Loucy (cell line): ENCODE measurements around the gene RAET1G.
A peak's percentile ranks its signal among the peaks of the same experiment; 100 is the strongest.

ENCODE experiments used
- H2AFZ ChIP-seq: fragments of 200-600 bp; sonication (generic); 2 replicates; pipeline ENCODE4 v1.6.0; 2016; ENCODE audit warnings: antibody characterized with exemption, mild to moderate bottlenecking, low read length, moderate library complexity
- H3F3A ChIP-seq: fragments of 200-600 bp; 2 replicates; pipeline ENCODE4 v1.6.0; 2016; ENCODE audit warnings: antibody characterized with exemption, low read depth, mild to moderate bottlenecking
- H3K27me3 ChIP-seq: fragments of 200-600 bp; sonication (generic); 2 replicates; pipeline ENCODE4 v1.6.1; 2014; ENCODE audit warnings: low read length, mild to moderate bottlenecking; ENCODE audit not compliant: insufficient read depth, poor library complexity, severe bottlenecking
- H3K36me3 ChIP-seq: fragments of 200-600 bp; sonication (generic); 2 replicates; pipeline ENCODE4 v1.6.1; 2016; ENCODE audit warnings: low read length; ENCODE audit not compliant: insufficient read depth
- H3K4me1 ChIP-seq: fragments of 200-600 bp; sonication (generic); 2 replicates; pipeline ENCODE4 v1.5.1; 2014; ENCODE audit warnings: low read length, mild to moderate bottlenecking; ENCODE audit not compliant: insufficient read depth, poor library complexity, severe bottlenecking
- H3K4me2 ChIP-seq: fragments of 200-600 bp; sonication (generic); 2 replicates; pipeline ENCODE4 v1.6.0; 2014; ENCODE audit warnings: antibody characterized with exemption, low read length, low read depth, mild to moderate bottlenecking; ENCODE audit not compliant: poor library complexity, severe bottlenecking
- H3K4me3 ChIP-seq: fragments of 200-600 bp; sonication (generic); 2 replicates; pipeline ENCODE4 v1.5.1; 2014; ENCODE audit warnings: low read length, mild to moderate bottlenecking, mixed read lengths; ENCODE audit not compliant: poor library complexity, severe bottlenecking
- H3K79me2 ChIP-seq: fragments of 200-600 bp; sonication (generic); 2 replicates; pipeline ENCODE4 v1.6.1; 2014; ENCODE audit warnings: low read length; ENCODE audit not compliant: insufficient read depth
- H3K9ac ChIP-seq: fragments of 200-600 bp; sonication (generic); 2 replicates; pipeline ENCODE4 v1.6.0; 2014; ENCODE audit warnings: mild to moderate bottlenecking, low read depth, low read length, moderate library complexity; ENCODE audit not compliant: poor library complexity, severe bottlenecking
- H3K9me2 ChIP-seq: fragments of 200-600 bp; sonication (generic); replicated peaks from 2 replicates; pipeline ENCODE4 v1.6.1; 2016; ENCODE audit warnings: low read depth, low read length, mixed read lengths
- H3K9me3 ChIP-seq: fragments of 200-600 bp; sonication (generic); 2 replicates; pipeline ENCODE4 v1.6.1; 2014; ENCODE audit warnings: mild to moderate bottlenecking, antibody characterized with exemption, low read length, low read depth; ENCODE audit not compliant: insufficient read depth
- H4K20me1 ChIP-seq: fragments of 200-600 bp; sonication (generic); 2 replicates; pipeline ENCODE4 v1.6.0; 2014; ENCODE audit warnings: antibody characterized with exemption, low read length, mild to moderate bottlenecking; ENCODE audit not compliant: insufficient read depth, poor library complexity, severe bottlenecking
- EZH2phosphoT487 ChIP-seq: fragments of 200-600 bp; IDR thresholded peaks from 2 replicates; pipeline ENCODE4 v1.6.1; 2018; ENCODE audit warnings: antibody characterized with exemption, mild to moderate bottlenecking, moderate library complexity, borderline replicate concordance
- TF ChIP-seq, protein P1 (sequence below): fragments of 200-600 bp; sonication (generic); conservative IDR thresholded peaks from 2 replicates; pipeline ENCODE4 v1.5.1; 2014; ENCODE audit warnings: mild to moderate bottlenecking, antibody characterized with exemption, low read length

RAET1G gene

DNA sequence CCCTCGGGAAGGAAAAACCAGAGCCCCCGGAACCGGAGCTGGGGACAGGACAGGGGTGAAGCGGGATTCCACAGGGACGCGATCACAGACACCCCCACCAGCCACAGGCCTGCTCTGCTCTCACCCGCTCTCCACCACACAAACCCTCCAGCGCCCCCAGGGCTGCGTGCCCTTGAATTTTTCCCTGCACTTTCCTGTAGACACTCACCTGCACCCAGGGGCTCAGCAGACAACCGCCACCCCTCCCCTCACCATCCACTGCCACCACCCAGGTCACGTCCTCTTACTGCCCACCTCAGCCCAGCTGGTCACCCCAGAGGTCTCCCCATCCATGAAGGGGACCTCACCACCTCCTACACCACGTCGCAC lies 19.5 kb upstream of the RAET1G start:
- Histone ChIP-seq H2AFZ (peak overlapping the region; percentile 89), H3K36me3 (no peaks in the 10 kb centered on the region), H3K9me3 (no peaks in the 10 kb centered on the region), H3K4me2 (peak overlapping the region; percentile 80), H3K79me2 (peaks cover 7% of the 10 kb centered on the region; the same call in 1 of the 2 replicates), H3F3A (no peaks in the 10 kb centered on the region), H4K20me1 (no peaks in the 10 kb centered on the region), H3K27me3 (no peaks in the 10 kb centered on the region), H3K9me2 (no peaks in the 10 kb centered on the region), H3K4me1 (peaks cover 4% of the 10 kb centered on the region), H3K9ac (peak overlapping the region; percentile 80), H3K4me3 (peak overlapping the region; percentile 91)
- TF ChIP-seq, protein P1, sequence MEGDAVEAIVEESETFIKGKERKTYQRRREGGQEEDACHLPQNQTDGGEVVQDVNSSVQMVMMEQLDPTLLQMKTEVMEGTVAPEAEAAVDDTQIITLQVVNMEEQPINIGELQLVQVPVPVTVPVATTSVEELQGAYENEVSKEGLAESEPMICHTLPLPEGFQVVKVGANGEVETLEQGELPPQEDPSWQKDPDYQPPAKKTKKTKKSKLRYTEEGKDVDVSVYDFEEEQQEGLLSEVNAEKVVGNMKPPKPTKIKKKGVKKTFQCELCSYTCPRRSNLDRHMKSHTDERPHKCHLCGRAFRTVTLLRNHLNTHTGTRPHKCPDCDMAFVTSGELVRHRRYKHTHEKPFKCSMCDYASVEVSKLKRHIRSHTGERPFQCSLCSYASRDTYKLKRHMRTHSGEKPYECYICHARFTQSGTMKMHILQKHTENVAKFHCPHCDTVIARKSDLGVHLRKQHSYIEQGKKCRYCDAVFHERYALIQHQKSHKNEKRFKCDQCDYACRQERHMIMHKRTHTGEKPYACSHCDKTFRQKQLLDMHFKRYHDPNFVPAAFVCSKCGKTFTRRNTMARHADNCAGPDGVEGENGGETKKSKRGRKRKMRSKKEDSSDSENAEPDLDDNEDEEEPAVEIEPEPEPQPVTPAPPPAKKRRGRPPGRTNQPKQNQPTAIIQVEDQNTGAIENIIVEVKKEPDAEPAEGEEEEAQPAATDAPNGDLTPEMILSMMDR, result no peak
- no peak for TF ChIP-seq EZH2phosphoT487

DNA sequence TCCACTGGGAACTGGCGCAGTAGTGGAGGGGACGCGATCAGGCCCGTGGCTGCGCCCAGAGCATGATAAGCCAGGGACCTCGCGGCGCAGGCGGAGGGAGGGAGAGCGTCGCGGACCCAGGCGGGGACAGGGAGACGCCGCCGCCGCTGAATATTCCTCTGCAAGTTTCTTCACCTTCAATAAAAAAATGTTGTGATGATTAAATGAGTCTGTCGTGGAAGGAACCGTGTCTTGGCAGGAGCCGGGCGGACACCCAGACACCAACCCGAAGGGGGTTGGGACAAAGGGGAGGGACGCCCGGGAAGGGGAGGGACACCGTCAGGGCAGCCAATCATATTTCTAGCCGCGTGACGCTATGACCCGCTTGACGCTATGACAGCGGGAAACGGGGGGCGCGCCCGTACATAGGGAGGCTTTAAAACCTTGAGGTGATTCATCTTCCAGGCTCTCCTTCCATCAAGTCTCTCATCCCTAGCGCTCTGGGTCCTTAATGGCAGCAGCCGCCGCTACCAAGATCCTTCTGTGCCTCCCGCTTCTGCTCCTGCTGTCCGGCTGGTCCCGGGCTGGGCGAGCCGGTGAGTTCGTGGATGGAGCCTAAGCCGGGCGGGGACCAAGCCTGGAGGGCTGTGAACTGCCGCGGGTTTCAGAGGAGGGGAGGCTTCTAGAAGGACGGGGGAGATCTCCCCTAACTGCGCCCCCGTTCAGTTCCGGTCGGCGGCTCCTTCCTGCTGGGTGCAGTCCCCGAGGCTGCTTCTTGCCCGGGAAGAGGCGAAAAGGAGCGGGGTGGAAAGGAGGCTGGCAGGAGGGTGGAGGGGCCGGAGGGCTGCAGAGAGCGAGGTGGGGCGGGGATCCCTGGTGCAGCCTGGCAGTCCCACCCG lies 18.9 kb upstream of the RAET1G start, which contains the start of gene ULBP2:
Gene ULBP2, plus strand, starts transcription at position 432 of the 878 bp plus-strand sequence. Its CDS starts 59 bp downstream, at position 491.
- peaks cover 7% of the 10 kb centered on the region; the same call in 1 of the 2 replicates for H3K79me2 ChIP-seq
- H4K20me1 ChIP-seq, result no peaks in the 10 kb centered on the region
- H3K9me3 ChIP-seq, result no peaks in the 10 kb centered on the region
- no peaks in the 10 kb centered on the region for H3K27me3 ChIP-seq
- H3K4me1 ChIP-seq, result peaks cover 4% of the 10 kb centered on the region
- H3K36me3 ChIP-seq, result no peaks in the 10 kb centered on the region
- peak within 1 kb of the TSS; percentile 80 for H3K4me2 ChIP-seq
- TF ChIP-seq, protein P1, result no peak
- TF ChIP-seq EZH2phosphoT487, result no peak
- peak within 1 kb of the TSS; percentile 91 for H3K4me3 ChIP-seq
- peak within 1 kb of the TSS; percentile 80 for H3K9ac ChIP-seq
- H2AFZ ChIP-seq, result peak within 1 kb of the TSS; percentile 89
- no peaks in the 10 kb centered on the region for H3F3A ChIP-seq
- H3K9me2 ChIP-seq, result no peaks in the 10 kb centered on the region

DNA sequence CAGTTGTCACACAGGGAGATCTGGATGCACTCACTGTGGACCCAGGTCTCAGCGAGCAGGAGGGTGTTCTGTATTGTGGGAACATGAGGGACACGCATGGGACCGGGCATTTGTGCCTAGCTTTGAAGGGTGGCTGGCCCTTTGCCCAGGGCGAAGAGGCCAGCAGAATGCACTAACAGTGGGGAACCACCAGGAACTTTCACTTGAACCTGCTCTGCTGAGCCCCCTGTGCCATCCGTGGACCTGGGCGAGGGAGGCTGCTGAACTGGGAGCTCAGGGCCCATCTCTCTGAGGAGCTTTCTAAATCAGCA lies 17.7 kb upstream of the RAET1G start:
- no peaks in the 10 kb centered on the region for H3K36me3 ChIP-seq
- H3K4me2 ChIP-seq, result no peak overlapping the region
- H3K27me3 ChIP-seq, result no peaks in the 10 kb centered on the region
- H3K4me1 ChIP-seq, result peaks cover 4% of the 10 kb centered on the region
- peaks cover 7% of the 10 kb centered on the region; the same call in 1 of the 2 replicates for H3K79me2 ChIP-seq
- no peaks in the 10 kb centered on the region for H4K20me1 ChIP-seq
- H3K9me3 ChIP-seq, result no peaks in the 10 kb centered on the region
- H3K4me3 ChIP-seq, result no peak overlapping the region
- no peaks in the 10 kb centered on the region for H3K9me2 ChIP-seq
- H3F3A ChIP-seq, result no peaks in the 10 kb centered on the region
- no peak overlapping the region for H3K9ac ChIP-seq
- TF ChIP-seq, protein P1, result no peak
- TF ChIP-seq EZH2phosphoT487, result no peak
- no peak overlapping the region for H2AFZ ChIP-seq
